HG03460 (cell line): Measurements from ENCODE around the gene ZNF205.
"Not testable (repeated sequence)": the region's sequence is repeated elsewhere in the genome, so short reads cannot be mapped to it uniquely, and the experiment has no call there.

ENCODE experiments used
- ATAC-seq: cut with Tn5 transposase; IDR thresholded peaks from one replicate; pipeline ENCODE4 v1.9.1; 2021; ENCODE audit not compliant: unreplicated experiment

Gene ZNF205

GRCh38 chr16:3148256-3149192 is 36.1 kb downstream of the ZNF205 start:
- ATAC-seq = no peak

- no peak for ATAC-seq
Measured at GRCh38 chr16:3149193-3149530, 36.8 kb downstream of the ZNF205 start.

GRCh38 chr16:3149630-3150345 is 37.4 kb downstream of the ZNF205 start:
- ATAC-seq = peak; percentile 4

- peak; percentile 62 for ATAC-seq
Measured at GRCh38 chr16:3150346-3151218, 38.2 kb downstream of the ZNF205 start.

GRCh38 chr16:3152027-3152276 is 39.6 kb downstream of the ZNF205 start:
- no peak for ATAC-seq

- no peak for ATAC-seq
Measured at GRCh38 chr16:3152277-3152990, 40.0 kb downstream of the ZNF205 start.

GRCh38 chr16:3152991-3153368 is 40.6 kb downstream of the ZNF205 start:
- ATAC-seq = no peak

- no peak for ATAC-seq
Measured at GRCh38 chr16:3155181-3155580, 42.8 kb downstream of the ZNF205 start.

- no peak for ATAC-seq
Measured at GRCh38 chr16:3155972-3156371, 43.6 kb downstream of the ZNF205 start.

- no peak for ATAC-seq
Measured at GRCh38 chr16:3157229-3158025, 45.0 kb downstream of the ZNF205 start.

GRCh38 chr16:3158026-3158509 is 45.7 kb downstream of the ZNF205 start:
- peak; percentile 25 for ATAC-seq

GRCh38 chr16:3158510-3159314 is 46.3 kb downstream of the ZNF205 start:
- peak; percentile 49 for ATAC-seq

- no peak for ATAC-seq
Measured at GRCh38 chr16:3161235-3162018, 49.0 kb downstream of the ZNF205 start.

- no peak for ATAC-seq
Measured at GRCh38 chr16:3164121-3164991, 52.0 kb downstream of the ZNF205 start.

- no peak for ATAC-seq
Measured at GRCh38 chr16:3165111-3165822, 52.9 kb downstream of the ZNF205 start.

GRCh38 chr16:3166505-3166886 is 54.1 kb downstream of the ZNF205 start:
- ATAC-seq = no peak

GRCh38 chr16:3168729-3169128 is 56.3 kb downstream of the ZNF205 start:
- ATAC-seq = not testable (repeated sequence)
